GM18526 (cell line): ENCODE measurements around the gene MCEE.

ENCODE experiments used
- POLR2A ChIP-seq: IDR thresholded peaks from 3 replicates; pipeline ENCODE4 v1.6.1; 2011; ENCODE audit not compliant: insufficient read length; ENCODE audit errors: extremely low read depth

Gene MCEE

GRCh38 chr2:71130152-71130904, at the start of gene MCEE, which contains the start of gene MPHOSPH10:
Gene MCEE (minus strand): TSS chr2:71130229. CDS start chr2:71130219, 10 bp downstream.
Gene MPHOSPH10 (plus strand): TSS chr2:71130634. CDS start chr2:71130666, 32 bp downstream.
- peak; percentile 79 for TF ChIP-seq POLR2A

- TF ChIP-seq POLR2A, result no peak
These were observed 44.2 kb upstream of the MCEE start for GRCh38 chr2:71174207-71174606.

GRCh38 chr2:71173096-71173495, 43.1 kb upstream of the MCEE start:
- TF ChIP-seq POLR2A, result no peak

GRCh38 chr2:71166812-71167211, 36.8 kb upstream of the MCEE start:
- no peak for TF ChIP-seq POLR2A

GRCh38 chr2:71157124-71157793, 27.2 kb upstream of the MCEE start:
- TF ChIP-seq POLR2A, result no peak

- TF ChIP-seq POLR2A, result no peak
These were observed 26.5 kb upstream of the MCEE start for GRCh38 chr2:71156573-71156972.

- no peak for TF ChIP-seq POLR2A
These were observed 25.8 kb upstream of the MCEE start for GRCh38 chr2:71155846-71156245.

- no peak for TF ChIP-seq POLR2A
These were observed 24.8 kb upstream of the MCEE start for GRCh38 chr2:71154798-71155197.

GRCh38 chr2:71154279-71154678, 24.2 kb upstream of the MCEE start:
- no peak for TF ChIP-seq POLR2A

- TF ChIP-seq POLR2A, result no peak
These were observed 23.7 kb upstream of the MCEE start for GRCh38 chr2:71153585-71154224.

GRCh38 chr2:71151620-71152019, 21.6 kb upstream of the MCEE start:
- no peak for TF ChIP-seq POLR2A

GRCh38 chr2:71150082-71150816, 20.2 kb upstream of the MCEE start:
- no peak for TF ChIP-seq POLR2A

GRCh38 chr2:71148506-71149063, 18.6 kb upstream of the MCEE start:
- no peak for TF ChIP-seq POLR2A

GRCh38 chr2:71143782-71144181, 13.8 kb upstream of the MCEE start:
- no peak for TF ChIP-seq POLR2A

GRCh38 chr2:71136174-71136573, 6.1 kb upstream of the MCEE start:
- no peak for TF ChIP-seq POLR2A
